DMS 273 treated with DMSO at 0.1 percent for 48 hours (cell line): ENCODE data around the gene CERCAM.
"Not testable (repeated sequence)": the region's sequence is repeated elsewhere in the genome, so short reads cannot be mapped to it uniquely, and the experiment has no call there.

Source experiments
- DNase-seq: peaks from one replicate; lab custom pipeline; 2025; lab: John Stamatoyannopoulos, UW

The CERCAM gene

DNA sequence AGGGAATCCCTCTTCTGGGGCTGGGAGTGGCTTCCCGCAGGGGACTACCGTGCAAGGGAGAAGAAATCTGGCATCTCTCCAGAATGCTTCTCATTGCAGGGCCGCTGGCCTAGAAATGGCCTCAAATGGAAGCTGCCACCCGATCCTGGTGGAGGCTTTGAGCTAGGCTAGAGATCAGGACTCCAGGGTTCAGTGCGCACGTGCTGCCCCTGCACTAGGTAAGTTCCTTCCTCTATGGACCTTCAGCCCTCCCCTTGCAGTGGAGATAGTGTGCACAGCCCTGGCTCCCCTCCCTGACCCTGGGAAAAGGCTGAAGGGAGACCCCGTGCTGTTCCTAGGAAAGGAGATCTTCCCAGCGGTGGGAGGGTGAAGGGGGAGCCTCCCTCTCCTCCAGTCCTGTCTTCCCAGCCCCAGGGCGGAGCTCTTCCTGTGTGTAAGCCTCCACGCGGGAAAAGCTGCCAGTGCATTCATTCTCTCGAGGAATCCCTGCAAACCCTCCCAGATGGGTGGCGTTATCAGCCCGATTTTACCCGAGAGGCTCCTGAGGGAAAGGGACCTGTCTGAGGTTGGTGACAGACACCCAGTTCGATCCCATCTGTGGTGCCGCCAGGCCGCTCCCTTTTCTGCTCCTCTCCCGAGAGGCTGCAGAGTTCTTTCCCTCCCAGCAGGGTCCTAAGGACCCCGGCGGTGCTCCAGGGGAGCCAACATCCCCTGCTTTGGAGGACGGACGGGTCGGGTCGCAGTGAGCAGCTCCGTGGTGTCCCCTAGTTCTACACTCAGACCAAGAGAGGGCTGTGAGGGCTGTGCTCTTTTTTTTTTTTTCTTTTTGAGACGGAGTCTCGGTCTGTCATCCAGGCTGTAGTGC is 1.4 kb upstream of the CERCAM start:
- no peak for DNase-seq

GRCh38 chr9:128420060-128420650 is 502 bp upstream of the CERCAM start:
- no peak for DNase-seq

- DNase-seq = no peak
Measured at GRCh38 chr9:128421482-128421996, 882 bp downstream of the CERCAM start.

- not testable (repeated sequence) for DNase-seq
Measured at GRCh38 chr9:128422022-128422782, 1.5 kb downstream of the CERCAM start.

DNA sequence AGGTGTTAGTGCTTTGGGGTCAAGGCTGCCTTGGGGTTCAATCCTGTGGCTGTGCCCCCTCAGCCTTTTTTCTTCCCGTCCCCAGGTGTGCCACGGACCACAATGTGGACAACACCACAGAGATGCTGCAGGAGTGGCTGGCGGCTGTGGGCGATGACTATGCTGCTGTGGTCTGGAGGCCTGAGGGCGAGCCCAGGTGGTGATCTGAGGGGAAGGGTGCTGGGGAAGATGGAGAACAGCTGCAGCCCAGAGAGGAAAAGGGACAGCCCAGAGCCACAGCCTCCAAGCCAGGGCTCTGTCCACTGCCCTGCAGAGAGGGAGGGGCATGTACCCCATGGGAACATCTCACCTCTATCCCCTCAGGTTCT is 2.1 kb downstream of the CERCAM start:
- DNase-seq = no peak

- DNase-seq = not testable (repeated sequence)
Measured at GRCh38 chr9:128423356-128423755, 2.7 kb downstream of the CERCAM start.

DNA sequence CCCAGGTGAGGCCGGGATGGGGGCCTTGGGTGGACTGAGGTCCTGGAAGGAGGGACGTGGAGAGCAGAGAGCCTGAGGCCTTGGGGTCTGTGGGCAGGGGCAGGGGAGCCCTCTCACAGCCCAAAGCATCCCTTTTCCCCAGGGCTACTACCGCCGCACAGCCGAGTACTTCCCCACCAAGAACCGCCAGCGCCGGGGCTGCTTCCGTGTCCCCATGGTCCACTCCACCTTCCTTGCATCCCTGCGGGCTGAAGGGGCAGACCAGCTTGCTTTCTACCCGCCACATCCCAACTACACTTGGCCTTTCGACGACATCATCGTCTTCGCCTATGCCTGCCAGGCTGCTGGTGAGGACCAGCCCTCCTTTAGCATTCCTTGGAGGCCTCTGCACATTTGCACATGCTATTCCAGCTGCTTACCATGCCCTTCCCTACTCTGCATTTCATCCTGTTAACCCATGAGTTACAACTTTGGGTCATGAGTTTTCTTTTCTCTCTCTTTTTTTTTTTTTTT is 3.7 kb downstream of the CERCAM start:
- no peak for DNase-seq

GRCh38 chr9:128428644-128429512 is 8.2 kb downstream of the CERCAM start:
- no peak for DNase-seq

GRCh38 chr9:128429513-128430086 is 8.9 kb downstream of the CERCAM start:
- DNase-seq = peak; percentile 49

GRCh38 chr9:128431207-128431606 is 10.6 kb downstream of the CERCAM start:
- DNase-seq = no peak

DNA sequence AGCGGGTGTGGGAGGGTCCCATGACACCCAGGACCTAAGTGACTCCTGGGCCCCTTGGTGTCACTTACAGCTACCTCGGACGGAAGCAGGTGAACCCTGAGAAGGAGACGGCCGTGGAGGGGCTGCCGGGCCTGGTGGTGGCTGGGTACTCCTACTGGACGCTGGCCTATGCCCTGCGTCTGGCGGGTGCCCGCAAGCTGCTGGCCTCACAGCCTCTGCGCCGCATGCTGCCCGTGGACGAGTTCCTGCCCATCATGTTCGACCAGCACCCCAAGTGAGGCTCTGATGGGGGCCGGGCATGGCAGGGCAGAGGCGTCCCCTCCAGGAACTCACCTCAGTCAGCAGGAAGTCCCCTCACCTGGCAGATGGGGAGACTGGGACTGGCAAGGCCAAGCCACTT is 13.7 kb downstream of the CERCAM start:
- DNase-seq = no peak

DNA sequence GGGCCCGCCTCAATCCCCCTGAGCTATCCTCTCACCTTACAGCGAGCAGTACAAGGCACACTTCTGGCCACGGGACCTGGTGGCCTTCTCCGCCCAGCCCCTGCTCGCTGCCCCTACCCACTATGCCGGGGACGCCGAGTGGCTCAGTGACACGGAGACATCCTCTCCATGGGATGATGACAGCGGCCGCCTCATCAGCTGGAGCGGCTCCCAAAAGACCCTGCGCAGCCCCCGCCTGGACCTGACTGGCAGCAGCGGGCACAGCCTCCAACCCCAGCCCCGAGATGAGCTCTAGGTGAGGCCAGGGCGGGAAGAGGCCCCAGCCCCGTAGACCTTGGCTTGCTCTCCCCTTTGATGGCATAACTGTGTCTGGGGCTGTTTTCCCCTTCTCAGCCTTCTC is 15.0 kb downstream of the CERCAM start:
- no peak for DNase-seq

DNA sequence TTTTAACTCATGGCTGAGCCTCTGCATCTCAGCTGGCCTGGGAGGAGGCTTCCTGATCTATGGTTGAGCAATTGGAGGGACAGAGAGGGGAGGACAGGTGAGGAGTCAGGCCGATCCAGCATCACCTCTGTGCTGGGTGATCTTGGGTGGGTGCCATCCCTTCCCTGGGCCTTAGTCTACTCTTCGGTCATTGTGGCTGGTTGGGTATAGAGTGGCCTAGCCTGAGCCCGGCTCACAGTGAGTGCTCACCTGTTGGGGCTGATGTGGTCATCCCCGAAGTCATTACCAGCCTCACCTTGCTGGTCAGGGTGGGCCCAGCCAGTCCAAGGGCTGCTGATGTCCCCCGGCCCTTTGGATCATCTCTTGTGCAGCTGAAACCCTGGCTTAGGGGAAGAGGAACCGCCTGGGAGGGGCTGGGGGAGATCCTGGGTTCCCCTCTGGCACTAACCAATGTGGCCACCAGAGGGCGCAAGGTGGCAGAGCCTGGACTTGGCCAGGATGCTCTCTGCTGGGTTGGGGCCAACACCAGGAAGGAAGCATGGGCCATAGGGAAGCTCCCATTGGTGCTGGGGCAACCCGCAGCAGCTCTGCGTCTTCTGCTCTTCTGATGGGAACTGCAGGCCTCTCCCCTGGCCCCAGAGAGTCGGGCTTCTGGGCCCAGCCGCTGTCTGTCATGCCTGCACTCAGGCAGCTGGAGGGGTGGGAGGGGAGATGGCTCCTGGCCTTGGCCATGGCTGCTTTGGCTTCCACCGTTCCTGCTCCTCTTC is 17.9 kb downstream of the CERCAM start:
- peak; percentile 36 for DNase-seq

DNA sequence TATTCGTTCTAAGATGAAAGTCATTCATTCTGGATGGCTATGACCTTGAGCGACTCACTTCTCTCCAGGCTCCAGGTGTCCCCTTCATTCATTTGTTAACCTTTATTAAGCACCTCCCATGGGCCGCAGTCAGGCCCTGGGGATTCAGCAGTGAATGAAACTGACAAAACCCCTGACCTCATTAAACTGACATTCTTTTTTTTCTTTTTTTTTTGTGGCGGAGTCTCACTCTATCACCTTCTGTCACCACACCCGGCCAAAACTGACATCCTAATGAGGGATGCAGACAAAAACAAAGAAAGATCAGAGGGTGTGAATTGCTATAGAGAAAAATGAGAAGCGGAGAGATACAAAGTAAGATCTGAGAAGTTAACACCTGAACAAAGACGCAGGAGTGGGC is 18.6 kb downstream of the CERCAM start:
- DNase-seq = no peak

- no peak for DNase-seq
Measured at GRCh38 chr9:128442150-128442549, 21.5 kb downstream of the CERCAM start.

- not testable (repeated sequence) for DNase-seq
Measured at GRCh38 chr9:128446505-128446904, 25.8 kb downstream of the CERCAM start.

DNA sequence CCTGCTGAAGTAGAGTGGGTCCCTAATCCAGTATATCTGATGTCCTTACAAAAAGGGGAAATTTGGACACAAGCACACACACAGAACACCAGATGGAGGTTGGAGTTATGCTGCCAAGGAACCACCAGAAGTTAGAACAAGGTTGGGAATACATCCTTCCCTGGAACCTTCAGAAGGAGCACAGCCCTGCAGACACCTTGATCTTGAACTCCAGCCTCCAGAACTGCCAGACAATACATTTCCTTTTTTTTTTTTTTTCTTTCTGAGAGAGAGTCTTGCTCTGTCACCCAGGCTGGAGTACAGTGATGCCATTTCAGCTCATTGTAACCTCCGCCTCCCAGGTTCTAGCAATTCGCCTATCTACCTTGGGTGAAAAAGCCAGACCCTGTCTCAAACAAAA is 28.1 kb downstream of the CERCAM start:
- no peak for DNase-seq

DNA sequence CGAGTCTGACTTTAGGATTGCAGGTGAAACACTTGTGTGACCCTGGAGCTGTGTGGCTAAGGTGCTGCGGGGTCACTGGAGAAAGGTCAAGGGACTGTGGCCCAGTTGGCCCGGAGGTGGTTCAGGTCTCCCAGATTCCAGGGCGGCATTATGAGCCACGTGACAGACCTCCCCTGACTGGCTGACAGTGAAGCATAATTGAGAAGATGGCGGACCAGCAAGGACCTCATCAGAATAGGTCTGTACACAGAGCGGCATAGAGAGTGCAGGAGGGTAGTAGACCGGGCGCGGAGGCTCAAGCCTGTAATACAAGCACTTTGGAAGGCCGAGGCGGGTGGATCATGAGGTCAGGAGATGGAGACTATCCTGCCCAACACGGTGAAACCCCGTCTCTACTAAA is 34.3 kb downstream of the CERCAM start:
- no peak for DNase-seq

DNA sequence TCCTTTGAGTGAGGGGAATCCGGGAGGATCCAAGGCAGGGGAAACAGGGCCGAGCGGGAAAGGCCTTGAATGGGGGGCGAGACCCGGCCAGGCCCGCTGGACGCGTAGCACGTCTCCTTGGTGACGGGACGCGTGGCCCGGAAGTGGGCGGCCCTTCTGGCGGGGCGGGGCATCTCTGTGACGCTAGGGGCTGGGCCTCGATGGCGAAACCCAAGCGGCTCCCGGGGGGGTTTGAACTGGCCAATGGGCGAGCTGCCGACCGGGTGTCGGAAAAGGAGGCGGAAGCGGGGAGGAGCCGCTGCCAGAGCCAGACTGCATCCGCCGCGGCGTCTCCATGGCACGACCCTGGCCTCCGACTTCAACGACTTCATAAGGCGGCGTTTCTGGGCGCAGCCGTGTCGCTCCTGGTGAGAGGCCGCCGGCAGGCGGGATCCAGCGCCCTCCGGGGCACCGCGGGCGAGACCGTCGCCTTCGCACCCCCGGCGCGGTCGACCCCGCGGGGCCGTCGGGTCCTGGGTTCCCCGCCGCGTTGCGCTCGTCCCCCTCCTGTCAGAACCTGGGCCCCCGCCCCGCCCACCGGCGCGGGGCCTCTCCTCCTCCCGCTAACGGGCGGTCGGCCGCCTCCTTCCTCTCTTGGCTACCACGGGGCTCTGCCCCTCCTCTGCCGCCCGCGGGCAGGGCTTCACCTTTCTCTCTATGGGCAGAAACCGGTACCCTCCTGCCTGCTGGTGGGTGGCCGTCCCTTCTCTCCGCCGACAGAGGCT is 35.4 kb downstream of the CERCAM start, which contains the start of gene ODF2:
TSS of gene ODF2 (plus strand) at position 158 of the 764 bp plus-strand sequence. CDS start at position 244, 86 bp downstream.
- DNase-seq = peak; percentile 85
